ENCODE results near the gene ELOVL1.

The ELOVL1 gene

GRCh38 chr1:43363935-43364525, 3.8 kb downstream of the ELOVL1 start:
- FAIRE-seq (no peak), DNase-seq (ENCODE audit: insufficient read length) (no peak)
- TF ChIP-seq TAF1 (IDR thresholded peaks at IDR 0.05; ENCODE audit: borderline replicate concordance, low read depth, low read length) = no peak
- no peak for TF ChIP-seq POLR2AphosphoS5 (IDR thresholded peaks at IDR 0.05; ENCODE audit: low read depth, low read length)
- TF ChIP-seq POLR2A (IDR thresholded peaks at IDR 0.05; ENCODE audit: low read depth, low read length) = no peak; the same call in 1 of the 2 replicates

- DNase-seq (ENCODE audit: insufficient read length) (no peak), FAIRE-seq (no peak)
- TF ChIP-seq POLR2A (IDR thresholded peaks at IDR 0.05; ENCODE audit: low read depth, low read length) = no peak
- no peak for TF ChIP-seq TAF1 (IDR thresholded peaks at IDR 0.05; ENCODE audit: borderline replicate concordance, low read depth, low read length)
- TF ChIP-seq POLR2AphosphoS5 (IDR thresholded peaks at IDR 0.05; ENCODE audit: low read depth, low read length) = no peak
Observed at GRCh38 chr1:43363283-43363934, 4.4 kb downstream of the ELOVL1 start.

DNA sequence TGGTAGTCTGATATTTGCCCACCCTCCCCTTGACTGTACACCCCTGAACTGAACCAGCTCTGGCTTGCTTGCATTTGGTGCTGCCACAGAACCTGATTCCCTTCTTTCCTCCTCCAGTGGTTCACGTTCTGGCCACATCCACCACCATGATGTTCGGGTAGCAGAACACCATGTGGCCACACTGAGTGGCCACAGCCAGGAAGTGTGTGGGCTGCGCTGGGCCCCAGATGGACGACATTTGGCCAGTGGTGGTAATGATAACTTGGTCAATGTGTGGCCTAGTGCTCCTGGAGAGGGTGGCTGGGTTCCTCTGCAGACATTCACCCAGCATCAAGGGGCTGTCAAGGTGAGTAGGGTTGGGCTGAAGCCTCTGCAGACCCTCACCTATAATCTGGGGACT, 7.2 kb downstream of the ELOVL1 start:
- TF ChIP-seq POLR2AphosphoS5 (IDR thresholded peaks at IDR 0.05; ENCODE audit: low read depth, low read length) = peak; percentile 19; the same call in 1 of the 2 replicates
- TF ChIP-seq TAF1 (IDR thresholded peaks at IDR 0.05; ENCODE audit: borderline replicate concordance, low read depth, low read length) = no peak
- DNase-seq (ENCODE audit: insufficient read length) (no peak), FAIRE-seq (no peak)

GRCh38 chr1:43359696-43360095, 8.1 kb downstream of the ELOVL1 start:
- no peak for DNase-seq (ENCODE audit: insufficient read length)
- FAIRE-seq = no peak
- TF ChIP-seq POLR2AphosphoS5 (IDR thresholded peaks at IDR 0.05; ENCODE audit: low read depth, low read length) (no peak), POLR2A (IDR thresholded peaks at IDR 0.05; ENCODE audit: low read depth, low read length) (no peak), TAF1 (IDR thresholded peaks at IDR 0.05; ENCODE audit: borderline replicate concordance, low read depth, low read length) (no peak)

DNA sequence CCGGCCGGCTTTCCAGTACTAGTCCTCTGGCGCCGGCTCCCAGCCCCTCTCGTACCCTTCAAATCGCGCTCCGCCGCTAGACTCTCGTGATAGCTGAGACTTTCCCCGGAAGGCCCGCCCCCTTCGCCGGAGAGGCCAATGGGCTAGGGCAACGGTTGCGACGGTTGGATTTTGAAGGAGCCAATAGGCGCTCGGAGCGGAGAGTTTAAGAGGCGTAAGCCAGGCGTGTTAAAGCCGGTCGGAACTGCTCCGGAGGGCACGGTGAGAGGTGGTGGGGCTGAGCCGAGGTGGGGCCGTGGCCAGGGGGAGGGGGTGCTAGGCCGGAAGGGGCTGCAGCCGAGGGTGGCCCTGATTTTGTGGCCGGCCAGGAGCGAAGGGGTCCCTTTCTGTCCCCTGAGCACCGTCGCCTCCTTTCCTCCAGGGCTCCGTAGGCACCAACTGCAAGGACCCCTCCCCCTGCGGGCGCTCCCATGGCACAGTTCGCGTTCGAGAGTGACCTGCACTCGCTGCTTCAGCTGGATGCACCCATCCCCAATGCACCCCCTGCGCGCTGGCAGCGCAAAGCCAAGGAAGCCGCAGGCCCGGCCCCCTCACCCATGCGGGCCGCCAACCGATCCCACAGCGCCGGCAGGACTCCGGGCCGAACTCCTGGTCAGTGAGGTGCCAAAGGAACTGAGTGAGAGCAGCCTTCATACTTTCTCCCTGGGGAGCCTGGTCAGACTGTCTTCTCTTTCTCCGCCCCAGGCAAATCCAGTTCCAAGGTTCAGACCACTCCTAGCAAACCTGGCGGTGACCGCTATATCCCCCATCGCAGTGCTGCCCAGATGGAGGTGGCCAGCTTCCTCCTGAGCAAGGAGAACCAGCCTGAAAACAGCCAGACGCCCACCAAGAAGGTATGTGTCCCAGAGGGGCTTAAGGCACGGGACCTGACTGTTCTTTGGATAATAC, 8.8 kb downstream of the ELOVL1 start, which contains the start of gene CDC20:
Gene CDC20 (plus strand): TSS at position 236 of the 948 bp plus-strand sequence. CDS start 235 bp downstream, at position 471.
- TF ChIP-seq POLR2AphosphoS5 (IDR thresholded peaks at IDR 0.05; ENCODE audit: low read depth, low read length) (0 out of 2 replicates have a peak, but pooled peaks have one; percentile 44), POLR2A (IDR thresholded peaks at IDR 0.05; ENCODE audit: low read depth, low read length) (peak; percentile 66), TAF1 (IDR thresholded peaks at IDR 0.05; ENCODE audit: borderline replicate concordance, low read depth, low read length) (no peak; the same call in 1 of the 2 replicates)
- DNase-seq (ENCODE audit: insufficient read length) = peak; percentile 91
- peak; percentile 96 for FAIRE-seq

DNA sequence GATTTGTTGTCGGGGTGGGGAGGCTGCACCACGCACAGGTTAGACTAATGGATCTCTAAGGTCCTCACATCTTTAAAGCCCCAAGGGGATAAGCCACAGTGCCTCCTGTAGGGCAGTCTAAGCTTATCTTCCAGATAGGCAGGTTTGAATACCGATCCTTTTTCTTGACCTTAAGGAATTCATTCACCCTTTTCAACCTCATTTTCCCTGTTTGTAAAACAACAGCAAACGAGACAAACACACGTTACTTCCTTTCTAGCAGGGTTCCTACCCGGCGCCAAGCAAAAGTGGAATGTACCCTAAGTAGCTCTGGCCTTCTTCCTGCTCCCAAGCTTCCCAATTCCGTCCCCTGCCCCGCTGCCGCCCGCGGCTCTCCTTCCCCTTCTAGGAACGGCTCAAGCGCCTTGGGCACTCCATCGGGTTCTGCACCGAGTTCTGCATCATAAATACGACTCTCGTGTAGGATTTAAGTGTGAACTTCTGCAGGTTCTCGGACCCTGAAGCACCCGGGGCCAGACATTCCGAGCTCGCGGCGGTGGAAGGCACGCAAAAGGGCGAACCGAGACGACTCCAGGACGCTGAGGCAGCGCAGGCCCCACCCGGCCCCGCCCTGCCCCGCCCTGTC, 9.6 kb downstream of the ELOVL1 start:
- TF ChIP-seq POLR2A (IDR thresholded peaks at IDR 0.05; ENCODE audit: low read depth, low read length) (peak; percentile 72), POLR2AphosphoS5 (IDR thresholded peaks at IDR 0.05; ENCODE audit: low read depth, low read length) (no peak), TAF1 (IDR thresholded peaks at IDR 0.05; ENCODE audit: borderline replicate concordance, low read depth, low read length) (0 out of 2 replicates have a peak, but pooled peaks have one; percentile 45)
- FAIRE-seq (peak; percentile 70), DNase-seq (ENCODE audit: insufficient read length) (peak; percentile 39)

GRCh38 chr1:43357251-43357650, 10.6 kb downstream of the ELOVL1 start:
- FAIRE-seq = no peak

DNA sequence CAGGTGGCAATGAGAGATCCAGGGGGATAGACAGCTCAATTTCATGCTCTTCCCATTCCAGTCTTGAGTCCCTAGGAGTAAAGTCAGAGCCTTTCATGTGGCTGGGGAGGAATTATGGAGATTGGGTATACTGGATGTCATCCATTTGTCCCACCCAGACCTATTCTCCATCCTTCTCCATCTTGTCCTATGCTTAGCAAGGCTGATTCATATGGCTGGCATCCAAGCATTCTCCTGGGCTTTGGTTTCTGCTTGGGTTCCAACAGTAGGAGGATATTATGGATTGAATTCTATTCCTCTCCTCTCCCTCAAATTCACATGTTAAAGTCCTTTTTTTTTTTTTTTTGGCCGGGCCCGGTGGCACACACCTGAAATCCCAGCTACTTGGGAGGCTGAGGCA, 12.9 kb downstream of the ELOVL1 start:
- DNase-seq (ENCODE audit: insufficient read length) = no peak
- FAIRE-seq = no peak
- TF ChIP-seq TAF1 (IDR thresholded peaks at IDR 0.05; ENCODE audit: borderline replicate concordance, low read depth, low read length) = no peak
- no peak for TF ChIP-seq POLR2AphosphoS5 (IDR thresholded peaks at IDR 0.05; ENCODE audit: low read depth, low read length)
- TF ChIP-seq POLR2A (IDR thresholded peaks at IDR 0.05; ENCODE audit: low read depth, low read length) = no peak

More at GRCh38 chr1:43357251-43357650, 10.6 kb downstream of the ELOVL1 start:
- no peak for TF ChIP-seq POLR2AphosphoS5 (IDR thresholded peaks at IDR 0.05; ENCODE audit: low read depth, low read length)
- no peak for DNase-seq (ENCODE audit: insufficient read length)

DNA sequence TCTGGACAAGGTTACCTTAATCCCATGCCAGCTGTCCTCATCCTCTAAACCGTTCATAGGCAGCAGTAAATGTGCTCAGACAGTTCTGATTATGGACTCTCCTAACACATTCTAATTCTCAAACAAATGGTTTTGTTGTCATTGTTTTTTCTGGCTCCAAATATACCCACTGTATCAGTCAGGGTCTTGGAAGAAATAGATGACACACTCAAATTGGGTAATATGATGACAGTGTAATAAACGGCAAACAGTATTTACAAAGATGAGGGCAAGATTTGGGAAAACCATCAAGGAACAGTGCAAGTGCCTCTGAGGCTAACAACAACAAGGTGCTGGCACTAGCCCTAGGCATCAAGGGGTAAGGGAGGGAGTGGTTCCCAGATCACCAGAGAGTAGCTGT, 13.3 kb downstream of the ELOVL1 start:
- FAIRE-seq (no peak), DNase-seq (ENCODE audit: insufficient read length) (no peak)
- TF ChIP-seq POLR2AphosphoS5 (IDR thresholded peaks at IDR 0.05; ENCODE audit: low read depth, low read length) (no peak), POLR2A (IDR thresholded peaks at IDR 0.05; ENCODE audit: low read depth, low read length) (no peak), TAF1 (IDR thresholded peaks at IDR 0.05; ENCODE audit: borderline replicate concordance, low read depth, low read length) (no peak)

DNA sequence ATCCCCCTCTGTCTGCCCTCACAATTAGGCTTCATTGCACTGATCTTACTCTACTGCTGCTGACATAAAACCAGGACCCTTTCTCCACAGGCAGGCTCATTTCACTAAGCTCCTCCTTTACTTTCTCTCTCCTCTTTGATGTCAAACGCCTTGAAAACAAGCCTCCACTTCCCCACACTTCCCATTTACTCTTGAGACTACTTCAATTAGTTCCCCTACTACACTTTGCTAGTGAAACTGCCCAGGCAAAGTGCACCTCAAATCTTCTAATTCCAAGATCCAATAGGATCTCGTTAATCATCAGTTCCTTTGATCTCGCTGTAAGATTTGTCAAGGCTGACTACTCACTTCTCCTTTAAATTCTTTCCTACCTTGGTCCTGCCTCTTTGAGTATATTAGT, 14.9 kb downstream of the ELOVL1 start:
- DNase-seq (ENCODE audit: insufficient read length) = no peak
- no peak for FAIRE-seq
- TF ChIP-seq POLR2AphosphoS5 (IDR thresholded peaks at IDR 0.05; ENCODE audit: low read depth, low read length) = no peak
- TF ChIP-seq POLR2A (IDR thresholded peaks at IDR 0.05; ENCODE audit: low read depth, low read length) = no peak
- no peak for TF ChIP-seq TAF1 (IDR thresholded peaks at IDR 0.05; ENCODE audit: borderline replicate concordance, low read depth, low read length)

GRCh38 chr1:43352351-43352705, 15.5 kb downstream of the ELOVL1 start:
- FAIRE-seq (no peak), DNase-seq (ENCODE audit: insufficient read length) (no peak)
- TF ChIP-seq POLR2AphosphoS5 (IDR thresholded peaks at IDR 0.05; ENCODE audit: low read depth, low read length) = no peak
- no peak for TF ChIP-seq TAF1 (IDR thresholded peaks at IDR 0.05; ENCODE audit: borderline replicate concordance, low read depth, low read length)
- no peak for TF ChIP-seq POLR2A (IDR thresholded peaks at IDR 0.05; ENCODE audit: low read depth, low read length)
